K562 (cell line): ENCODE data around the gene RNF175. TPM values are rescaled to one million over a fixed set of nuclear protein-coding genes. Genes with fewer than 3 reads are reported as not detected.

Experiments
- ATAC-seq: fragments of 200-7000 bp; cut with Tn5 transposase; 3 replicates; pipeline ENCODE4 v1.9.1; 2020; ENCODE audit warnings: moderate library complexity
- BruUV-seq: library from RNA; stranded (reverse); fragments of 400-500 nt; replicated peaks from 2 replicates; lab custom pipeline; 2021; lab: Mats Ljungman, UMichigan
- CTCF ChIA-PET: fragments of 300-600 bp; formaldehyde crosslinking; extraction: SDS; loops from one replicate; lab custom pipeline; 2021; ENCODE audit warnings: low intra/inter-chr PET ratio; lab: Yijun Ruan, JAX
- POLR2A ChIA-PET: fragments of 300-600, 350-650 bp; sonication (Branson Sonifier 250); formaldehyde crosslinking; extraction: SDS; loops from one replicate; lab custom pipeline; 2021; ENCODE audit warnings: antibody characterized with exemption, inconsistent platforms; lab: Yijun Ruan, JAX
- DNase-seq, 4 experiments: peaks; one replicate each; pipeline versions ENCODE4 v3.0.0 to v3.0.0-alpha.2; 2011 to 2018; ENCODE audit warnings: low spot score in 3 of 4, mixed read lengths in 3 of 4; ENCODE audit errors: extremely low read depth in 1 of 4
- FAIRE-seq: peaks from 2 replicates; lab custom pipeline; 2011; peaks lifted over from hg19 to GRCh38; lab: Jason Lieb, UNC
- H2AFZ ChIP-seq: 2 replicates; pipeline ENCODE4 v1.6.0; 2011; ENCODE audit warnings: low read depth, low read length, control low read depth, inconsistent platforms
- H3K27ac ChIP-seq: fragments of 200-600 bp; 3 replicates; pipeline ENCODE4 v1.8.0; 2011; ENCODE audit warnings: low read depth, mild to moderate bottlenecking, control low read depth, inconsistent platforms, low read length, moderate library complexity, mixed read lengths; ENCODE audit errors: extremely low read depth
- H3K27me3 ChIP-seq, 2 experiments: fragments of 300-600 bp in 1 of 2; 2 replicates in 1 of 2; 3 replicates in 1 of 2; pipeline versions ENCODE4 v1.6.0 to v1.8.0; 2011; ENCODE audit warnings: inconsistent platforms in 2 of 2, low read length in 2 of 2, mild to moderate bottlenecking in 1 of 2, mixed read lengths in 1 of 2, moderate library complexity in 1 of 2; ENCODE audit not compliant: control insufficient read depth in 2 of 2, insufficient read depth in 2 of 2
- H3K36me3 ChIP-seq: fragments of 300-600 bp; 3 replicates; pipeline ENCODE4 v1.8.0; 2011; ENCODE audit warnings: mild to moderate bottlenecking, low read length, inconsistent platforms; ENCODE audit not compliant: control insufficient read depth, insufficient read depth
- H3K4me1 ChIP-seq, 2 experiments: fragments of 200-600 bp in 1 of 2; replicated peaks in 1 of 2; 2 replicates in 1 of 2; 3 replicates in 1 of 2; pipeline versions ENCODE4 v1.5.1 to v1.8.0; 2011; ENCODE audit warnings: inconsistent platforms in 2 of 2, low read length in 2 of 2, mild to moderate bottlenecking in 1 of 2, mixed read lengths in 1 of 2, moderate library complexity in 1 of 2; ENCODE audit not compliant: control insufficient read depth in 2 of 2, insufficient read depth in 2 of 2
- H3K4me2 ChIP-seq: 2 replicates; pipeline ENCODE4 v1.6.1; 2011; ENCODE audit warnings: low read length, control low read depth, inconsistent platforms, mixed read lengths; ENCODE audit not compliant: insufficient read depth
- H3K4me3 ChIP-seq: fragments of 200-600 bp; sonication (generic), shearing (Covaris generic); 2 replicates; pipeline ENCODE4 v1.5.1; 2016; ENCODE audit warnings: control low read depth, inconsistent platforms
- H3K79me2 ChIP-seq: fragments of 200-600 bp; 3 replicates; pipeline ENCODE4 v1.8.0; 2011; ENCODE audit warnings: low read length, inconsistent platforms; ENCODE audit not compliant: control insufficient read depth, insufficient read depth
- H3K9ac ChIP-seq, 2 experiments: 2 replicates each; pipeline versions ENCODE4 v1.6.0 to v1.6.1; 2011; ENCODE audit warnings: low read depth in 2 of 2, low read length in 2 of 2, control low read depth in 1 of 2, inconsistent platforms in 1 of 2, mild to moderate bottlenecking in 1 of 2, mixed read lengths in 1 of 2; ENCODE audit not compliant: insufficient read depth in 1 of 2
- H3K9me1 ChIP-seq: one replicate; pipeline ENCODE4 v1.6.0; 2011; ENCODE audit warnings: inconsistent platforms, mild to moderate bottlenecking, low read length, moderate library complexity; ENCODE audit not compliant: control insufficient read depth, insufficient read depth
- H3K9me3 ChIP-seq: replicated peaks from 2 replicates; pipeline ENCODE4 v1.5.1; 2011; ENCODE audit warnings: low read depth, low read length, inconsistent platforms; ENCODE audit not compliant: control insufficient read depth, insufficient read depth
- H4K20me1 ChIP-seq: replicated peaks from 2 replicates; pipeline ENCODE4 v1.6.1; 2011; ENCODE audit warnings: low read length, inconsistent platforms, mixed read lengths; ENCODE audit not compliant: control insufficient read depth, insufficient read depth
- ARID4B ChIP-seq: sonication (generic); formaldehyde crosslinking; IDR thresholded peaks from 2 replicates; pipeline ENCODE4 v1.8.0; 2022; ENCODE audit warnings: mild to moderate bottlenecking, missing genetic modification reagents
- KDM2B ChIP-seq: fragments of 250-450 bp; sonication (Bioruptor Pico); IDR thresholded peaks from 2 replicates; pipeline ENCODE4 v1.8.0; 2021; ENCODE audit warnings: mild to moderate bottlenecking, moderate library complexity
- POLR2B ChIP-seq: fragments of 450-650 bp; IDR thresholded peaks from 2 replicates; pipeline ENCODE4 v1.6.1; 2018; ENCODE audit warnings: low read depth; ENCODE audit not compliant: partially characterized antibody
- SRSF7 ChIP-seq: fragments of 200-400 bp; formaldehyde crosslinking; optimal IDR thresholded peaks from 2 replicates; pipeline ENCODE3; 2017; ENCODE audit warnings: mild to moderate bottlenecking, low read depth, low read length
- TSC22D4 ChIP-seq: fragments of 450-650 bp; IDR thresholded peaks from 2 replicates; pipeline ENCODE4 v1.6.1; 2016; ENCODE audit warnings: missing genetic modification characterization, missing biosample characterization, control low read depth
- WHSC1 ChIP-seq: IDR thresholded peaks from one replicate; pipeline ENCODE4 v1.6.1; 2012; ENCODE audit warnings: low read length, control low read depth, inconsistent platforms
- ZBTB1 ChIP-seq: sonication (generic); formaldehyde crosslinking; IDR thresholded peaks from 2 replicates; pipeline ENCODE4 v1.8.1; 2023; ENCODE audit warnings: missing genetic modification reagents, low read depth, mild to moderate bottlenecking, borderline replicate concordance
- ZBTB34 ChIP-seq: fragments of 250-450 bp; sonication (Bioruptor Pico); IDR thresholded peaks from 2 replicates; pipeline ENCODE4 v1.8.0; 2021; ENCODE audit warnings: mild to moderate bottlenecking, moderate library complexity
- ZNF23 ChIP-seq: fragments of 250-450 bp; sonication (Bioruptor Pico); IDR thresholded peaks from 2 replicates; pipeline ENCODE4 v1.4.0; 2020; ENCODE audit warnings: mild to moderate bottlenecking
- ZNF239 ChIP-seq: fragments of 250-450 bp; sonication (Bioruptor Pico); IDR thresholded peaks from 2 replicates; pipeline ENCODE4 v1.4.0; 2020; ENCODE audit warnings: mild to moderate bottlenecking
- ZNF398 ChIP-seq: fragments of 250-450 bp; sonication (Bioruptor Pico); IDR thresholded peaks from 2 replicates; pipeline ENCODE4 v1.8.0; 2021; ENCODE audit warnings: moderate library complexity, mild to moderate bottlenecking, inconsistent platforms
- ZNF75A ChIP-seq: fragments of 450-650 bp; formaldehyde crosslinking; IDR thresholded peaks from 2 replicates; pipeline ENCODE4 v1.4.0; 2020; ENCODE audit warnings: mild to moderate bottlenecking
- WGBS: fragments of 100-300 bp; shearing (Covaris generic); methylation state at CpG from one replicate; pipeline ENCODE4 v1.1.6; 2016; ENCODE audit warnings: low coverage, mixed read lengths; ENCODE audit not compliant: insufficient coverage; ENCODE audit errors: missing lambda C conversion rate; 5-methylcytosine and 5-hydroxymethylcytosine counted together
- in situ Hi-C: fragments of 300-500 bp; cut with MboI; formaldehyde crosslinking; loops from 4 replicates; pipeline ENCODE4 v1.15.0; 2018; ENCODE audit warnings: inconsistent platforms, mixed read lengths
- intact Hi-C: fragments of 100-400 bp; cut with micrococcal nuclease; formaldehyde crosslinking; loops from 2 replicates; pipeline ENCODE4 v1.14.2; 2022
- polyA plus RNA-seq, 8 experiments: library from polyadenylated mRNA; depleted of rRNA in 4 of 8; stranded (reverse) in 5 of 8; unstranded in 3 of 8; fragments of >200 nt; fragmentation: Nextera tagmentation in 2 of 8; fragmentation: Illumina TruSeq in 1 of 8; extraction: Ambion mirVana in 2 of 8; extraction: Trizol in 1 of 8; gene quantifications; 2 replicates each; pipeline versions ENCODE4 v1.2.1 to v1.2.3, GENCODE V29; 2011 to 2014; ENCODE audit warnings: inconsistent platforms in 1 of 8, missing spikeins in 1 of 8
- total RNA-seq, 7 experiments: library from RNA; depleted of rRNA in 6 of 7; stranded (reverse); fragments of >200 nt in 6 of 7; fragmentation: Illumina TruSeq in 2 of 7; extraction: Trizol in 2 of 7; gene quantifications; 2 replicates each; pipeline versions ENCODE4 v1.2.1 to v1.2.3, GENCODE V29; 2011 to 2021; ENCODE audit warnings: low replicate concordance in 1 of 7
- TF ChIP-seq, protein P1 (sequence below): conservative IDR thresholded peaks from 2 replicates; pipeline ENCODE4 v1.6.1; 2011; ENCODE audit warnings: low read depth, mild to moderate bottlenecking, low read length; ENCODE audit not compliant: control insufficient read depth

Gene RNF175
- total and polyA plus RNA-seq, 9 of the 15 experiments (the other 6 are each of a cell fraction or from before 2014, with no cell fraction given): not detected

DNA sequence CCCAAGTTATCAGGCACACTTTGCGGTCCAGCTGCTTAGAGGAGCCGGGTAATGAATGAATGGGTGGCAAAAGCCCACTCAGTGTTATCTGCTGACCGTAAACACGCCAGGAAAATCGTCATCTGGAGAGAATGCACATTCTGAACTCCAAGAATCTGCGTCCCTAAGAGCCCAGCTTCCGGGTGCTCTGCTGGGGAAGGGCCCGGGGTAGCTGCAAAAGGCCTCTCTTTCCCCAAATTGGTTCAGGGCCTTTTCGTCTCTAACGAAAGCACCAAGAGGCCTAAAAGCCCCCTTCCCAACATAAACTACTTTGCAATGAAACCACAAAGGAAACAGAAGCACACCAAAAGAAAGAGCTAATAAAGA, 30.7 kb upstream of the RNF175 start:
- FAIRE-seq: no peak
- peaks cover 0 to 30% of the 10 kb centered on the region in 2 experiments; a peak in 2 of 5 replicates for H3K4me1 ChIP-seq
- no peaks in the 10 kb centered on the region for H3K9me3 ChIP-seq
- H3K36me3 ChIP-seq: no peaks in the 10 kb centered on the region
- peaks cover 3% of the 10 kb centered on the region; the same call in 1 of the 2 replicates for H4K20me1 ChIP-seq
- intact Hi-C loops: no loop called here
- BruUV-seq: no TSS peak
- no peaks in the 10 kb centered on the region for H3K79me2 ChIP-seq
- DNase-seq: no peak
- POLR2A ChIA-PET: interaction anchor here (0.6 kb wide), 1 partner anchor 16 kb away, joined by 3 read pairs; no protein-coding TSS in a partner anchor
- peaks cover 37 to 60% of the 10 kb centered on the region in 2 experiments for H3K27me3 ChIP-seq
- H2AFZ ChIP-seq: no peak overlapping the region
- no peak for ATAC-seq
- H3K9ac ChIP-seq: no peak overlapping the region
- H3K4me3 ChIP-seq: no peak overlapping the region
- H3K9me1 ChIP-seq: no peaks in the 10 kb centered on the region
- no peak overlapping the region for H3K4me2 ChIP-seq
- CTCF ChIA-PET: no interaction called here
- WGBS: 22% methylated on average over 10 of the region's 10 CpGs
- no peak overlapping the region for H3K27ac ChIP-seq
- in situ Hi-C loops: no loop called here
- TF ChIP-seq ZNF398 (CRISPR knock-in tag): no peak
- TF ChIP-seq WHSC1: no peak
- TF ChIP-seq ARID4B (CRISPR knock-in tag): no peak
- TF ChIP-seq SRSF7: no peak
- TF ChIP-seq ZNF75A (CRISPR knock-in tag): no peak
- TF ChIP-seq ZBTB1 (CRISPR knock-in tag): no peak
- TF ChIP-seq TSC22D4 (tag): no peak
- TF ChIP-seq ZNF23 (CRISPR knock-in tag): no peak
- no peak for TF ChIP-seq ZNF239 (CRISPR knock-in tag)
- no peak for TF ChIP-seq ZBTB34 (CRISPR knock-in tag)
- no peak for TF ChIP-seq KDM2B (CRISPR knock-in tag)
- TF ChIP-seq, protein P1, sequence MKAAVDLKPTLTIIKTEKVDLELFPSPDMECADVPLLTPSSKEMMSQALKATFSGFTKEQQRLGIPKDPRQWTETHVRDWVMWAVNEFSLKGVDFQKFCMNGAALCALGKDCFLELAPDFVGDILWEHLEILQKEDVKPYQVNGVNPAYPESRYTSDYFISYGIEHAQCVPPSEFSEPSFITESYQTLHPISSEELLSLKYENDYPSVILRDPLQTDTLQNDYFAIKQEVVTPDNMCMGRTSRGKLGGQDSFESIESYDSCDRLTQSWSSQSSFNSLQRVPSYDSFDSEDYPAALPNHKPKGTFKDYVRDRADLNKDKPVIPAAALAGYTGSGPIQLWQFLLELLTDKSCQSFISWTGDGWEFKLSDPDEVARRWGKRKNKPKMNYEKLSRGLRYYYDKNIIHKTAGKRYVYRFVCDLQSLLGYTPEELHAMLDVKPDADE: no peak
- TF ChIP-seq POLR2B: no peak
